HCT116 (cell line): ENCODE results near the gene PHC1. TPM values are rescaled to one million over a fixed set of nuclear protein-coding genes. Genes with fewer than 3 reads are reported as not detected.

ENCODE experiments used
- ATAC-seq: fragments of 200-7000 bp; cut with Tn5 transposase; 2 replicates; pipeline ENCODE4 v1.9.1; 2020; ENCODE audit warnings: mild to moderate bottlenecking, moderate library complexity
- BruUV-seq: library from RNA; stranded (reverse); fragments of 400-500 nt; replicated peaks from 2 replicates; lab custom pipeline; 2021; lab: Mats Ljungman, UMichigan
- CTCF ChIA-PET: fragments of 300-600 bp; sonication (Branson Sonifier 250); formaldehyde crosslinking; loops from one replicate; lab custom pipeline; 2021; ENCODE audit warnings: antibody characterized with exemption; lab: Charles Lee
- POLR2A ChIA-PET: fragments of 300-600, 350-600 bp; sonication (Branson Sonifier 250); formaldehyde crosslinking; loops from one replicate; lab custom pipeline; 2021; ENCODE audit warnings: antibody characterized with exemption; lab: Charles Lee
- RAD21 ChIA-PET, 2 experiments: fragments of 300-600 bp; sonication (Branson Sonifier 250); formaldehyde crosslinking; loops; one replicate each; lab custom pipeline; 2023; ENCODE audit warnings: low total read pairs in 2 of 2; ENCODE audit not compliant: uncharacterized antibody in 2 of 2, unreplicated experiment in 2 of 2, low non-redundant PET in 1 of 2; lab: Charles Lee
- DNase-seq: peaks from one replicate; pipeline ENCODE4 v3.0.0-alpha.2; 2010; ENCODE audit warnings: low read depth, low spot score
- H2AFZ ChIP-seq: fragments of 200-600 bp; shearing (Covaris generic), sonication (generic); 2 replicates; pipeline ENCODE4 v1.6.1; 2017; ENCODE audit warnings: low read depth, mixed run types, mixed read lengths, antibody characterized with exemption, low read length; ENCODE audit not compliant: poor library complexity, severe bottlenecking
- H3K27ac ChIP-seq: 2 replicates; pipeline ENCODE4 v1.5.1; 2012; ENCODE audit warnings: low read depth, low read length
- H3K27me3 ChIP-seq: fragments of 200-600 bp; sonication (generic); 2 replicates; pipeline ENCODE4 v1.6.1; 2016; ENCODE audit warnings: mixed run types, low read length, mixed read lengths; ENCODE audit not compliant: insufficient read depth
- H3K36me3 ChIP-seq, 2 experiments: fragments of 200-500 bp in 1 of 2; fragments of 200-600 bp in 1 of 2; sonication (Bioruptor generic) in 1 of 2; sonication (generic) in 1 of 2; 2 replicates each; pipeline versions ENCODE4 v1.5.1 to v1.6.1; 2014 to 2016; ENCODE audit warnings: low read length in 2 of 2, inconsistent platforms in 1 of 2, mixed read lengths in 1 of 2, mixed run types in 1 of 2; ENCODE audit not compliant: insufficient read depth in 2 of 2, control insufficient read depth in 1 of 2
- H3K4me1 ChIP-seq, 2 experiments: fragments of 200-600 bp in 1 of 2; sonication (generic) in 1 of 2; 2 replicates each; pipeline versions ENCODE4 v1.5.1 to v1.6.1; 2012 to 2017; ENCODE audit warnings: low read length in 2 of 2, inconsistent platforms in 1 of 2, mild to moderate bottlenecking in 1 of 2, mixed read lengths in 1 of 2, mixed run types in 1 of 2, moderate library complexity in 1 of 2; ENCODE audit not compliant: insufficient read depth in 2 of 2, control insufficient read depth in 1 of 2
- H3K4me2 ChIP-seq: fragments of 200-600 bp; sonication (generic); 2 replicates; pipeline ENCODE4 v1.6.1; 2017; ENCODE audit warnings: mixed run types, low read length, mixed read lengths
- H3K4me3 ChIP-seq, 2 experiments: fragments of 200-600 bp in 1 of 2; sonication (generic) in 1 of 2; replicated peaks in 1 of 2; 2 replicates each; pipeline ENCODE4 v1.5.1; 2011 to 2016; ENCODE audit warnings: low read length in 2 of 2, control low read depth in 1 of 2, low read depth in 1 of 2, mild to moderate bottlenecking in 1 of 2, mixed read lengths in 1 of 2, mixed run types in 1 of 2
- H3K79me2 ChIP-seq: fragments of 200-600 bp; sonication (generic); 2 replicates; pipeline ENCODE4 v1.6.1; 2017; ENCODE audit warnings: mild to moderate bottlenecking, mixed run types, low read length, moderate library complexity, mixed read lengths; ENCODE audit not compliant: insufficient read depth
- H3K9ac ChIP-seq: fragments of 200-600 bp; sonication (generic); 2 replicates; pipeline ENCODE4 v1.6.1; 2016; ENCODE audit warnings: low read length, mixed read lengths
- H3K9me2 ChIP-seq: fragments of 200-600 bp; sonication (generic), shearing (Covaris generic); 2 replicates; pipeline ENCODE4 v1.6.1; 2017; ENCODE audit warnings: mixed run types, mild to moderate bottlenecking, moderate library complexity; ENCODE audit not compliant: insufficient read depth
- H3K9me3 ChIP-seq, 2 experiments: fragments of 200-500 bp in 1 of 2; fragments of 200-600 bp in 1 of 2; sonication (Bioruptor generic) in 1 of 2; sonication (generic) in 1 of 2; 2 replicates each; pipeline ENCODE4 v1.6.1; 2014 to 2017; ENCODE audit warnings: low read length in 2 of 2, mixed read lengths in 2 of 2, inconsistent platforms in 1 of 2, low read depth in 1 of 2, mild to moderate bottlenecking in 1 of 2, mixed run types in 1 of 2, moderate library complexity in 1 of 2; ENCODE audit not compliant: control insufficient read depth in 1 of 2, insufficient read depth in 1 of 2
- H4K20me1 ChIP-seq: fragments of 200-600 bp; sonication (generic), shearing (Covaris generic); 2 replicates; pipeline ENCODE4 v1.6.1; 2017; ENCODE audit warnings: mixed run types, mild to moderate bottlenecking, moderate library complexity; ENCODE audit not compliant: insufficient read depth
- CEBPB ChIP-seq: IDR thresholded peaks from 2 replicates; pipeline ENCODE4 v1.6.1; 2012; ENCODE audit warnings: low read depth
- EGR1 ChIP-seq: IDR thresholded peaks from 2 replicates; pipeline ENCODE4 v1.6.1; 2012; ENCODE audit warnings: low read depth
- EZH2 ChIP-seq: fragments of 200-600 bp; sonication (generic); IDR thresholded peaks from 2 replicates; pipeline ENCODE4 v1.6.1; 2017; ENCODE audit warnings: antibody characterized with exemption, mixed run types
- JUND ChIP-seq: IDR thresholded peaks from 2 replicates; pipeline ENCODE4 v1.6.1; 2012
- POLR2A ChIP-seq: IDR thresholded peaks from 2 replicates; pipeline ENCODE4 v1.7.0; 2011; ENCODE audit warnings: borderline replicate concordance; ENCODE audit not compliant: insufficient read depth, insufficient read length; ENCODE audit errors: extremely low read depth
- SP1 ChIP-seq: IDR thresholded peaks from 2 replicates; pipeline ENCODE4 v1.6.1; 2012; ENCODE audit warnings: low read depth
- SRF ChIP-seq: IDR thresholded peaks from 2 replicates; pipeline ENCODE4 v1.6.1; 2012; ENCODE audit warnings: low read depth
- TCF7L2 ChIP-seq: IDR thresholded peaks from 2 replicates; pipeline ENCODE4 v1.7.0; 2011; ENCODE audit warnings: borderline replicate concordance, inconsistent platforms; ENCODE audit not compliant: insufficient read depth, insufficient read length; ENCODE audit errors: extremely low read depth
- YY1 ChIP-seq: IDR thresholded peaks from 2 replicates; pipeline ENCODE4 v1.6.1; 2011; ENCODE audit warnings: low read length, low read depth, moderate library complexity, mild to moderate bottlenecking; ENCODE audit not compliant: insufficient replicate concordance; ENCODE audit errors: extremely low read depth
- intact Hi-C: fragments of 100-400 bp; cut with micrococcal nuclease; formaldehyde crosslinking; loops from 2 replicates; pipeline ENCODE4 v1.10.0; 2022
- total RNA-seq: library from RNA; stranded (reverse); gene quantifications from one replicate; pipeline ENCODE4 v1.2.1, GENCODE V29; 2021; ENCODE audit not compliant: unreplicated experiment
- TF ChIP-seq, protein P1 (sequence below): IDR thresholded peaks from 2 replicates; pipeline ENCODE4 v1.6.1; 2012
- TF ChIP-seq, protein P2 (sequence below): IDR thresholded peaks from 2 replicates; pipeline ENCODE4 v1.6.1; 2011; ENCODE audit warnings: mild to moderate bottlenecking, low read length, moderate library complexity; ENCODE audit not compliant: insufficient replicate concordance; ENCODE audit errors: extremely low read depth

Gene PHC1
- total RNA-seq, 1 experiment from 2014 or later = 22.8 TPM

DNA sequence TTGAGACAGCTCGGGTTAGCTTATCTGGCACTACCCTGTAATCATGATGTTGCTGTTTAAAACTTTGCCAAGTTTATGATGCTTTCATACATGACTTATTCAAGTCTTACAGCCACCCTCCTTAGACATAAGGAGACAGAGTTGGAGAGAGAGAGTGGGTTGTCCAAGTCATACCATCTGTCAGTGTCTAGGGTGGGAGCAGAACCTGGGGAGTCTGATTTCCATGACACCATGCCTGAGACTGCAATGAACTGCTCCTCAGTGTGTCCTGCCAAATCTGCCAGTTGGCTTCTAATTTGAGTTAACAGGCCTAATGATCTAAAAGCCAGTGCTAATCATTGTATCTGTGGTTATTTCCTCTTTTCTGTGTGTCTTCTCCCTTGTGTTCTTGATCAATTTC is 43.7 kb upstream of the PHC1 start:
- DNase-seq = no peak
- Histone ChIP-seq H3K9me2 (no peaks in the 10 kb centered on the region), H3K9ac (no peak overlapping the region), H4K20me1 (no peaks in the 10 kb centered on the region), H3K27ac (no peak overlapping the region), H3K9me3 (no peaks in the 10 kb centered on the region), H2AFZ (no peak overlapping the region), H3K4me3 (no peak overlapping the region), H3K27me3 (no peaks in the 10 kb centered on the region), H3K4me1 (no peaks in the 10 kb centered on the region), H3K79me2 (no peaks in the 10 kb centered on the region)
- BruUV-seq = no TSS peak
- POLR2A ChIA-PET = no interaction called here
- RAD21 ChIA-PET = no interaction called here
- no peak for ATAC-seq
- intact Hi-C loops = no loop called here
- TF ChIP-seq EZH2 (no peak), EGR1 (no peak), SRF (no peak), TCF7L2 (no peak), YY1 (no peak), CEBPB (no peak), POLR2A (no peak), SP1 (no peak), JUND (no peak)
- TF ChIP-seq, protein P1, sequence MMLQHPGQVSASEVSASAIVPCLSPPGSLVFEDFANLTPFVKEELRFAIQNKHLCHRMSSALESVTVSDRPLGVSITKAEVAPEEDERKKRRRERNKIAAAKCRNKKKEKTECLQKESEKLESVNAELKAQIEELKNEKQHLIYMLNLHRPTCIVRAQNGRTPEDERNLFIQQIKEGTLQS = no peak
- TF ChIP-seq, protein P2, sequence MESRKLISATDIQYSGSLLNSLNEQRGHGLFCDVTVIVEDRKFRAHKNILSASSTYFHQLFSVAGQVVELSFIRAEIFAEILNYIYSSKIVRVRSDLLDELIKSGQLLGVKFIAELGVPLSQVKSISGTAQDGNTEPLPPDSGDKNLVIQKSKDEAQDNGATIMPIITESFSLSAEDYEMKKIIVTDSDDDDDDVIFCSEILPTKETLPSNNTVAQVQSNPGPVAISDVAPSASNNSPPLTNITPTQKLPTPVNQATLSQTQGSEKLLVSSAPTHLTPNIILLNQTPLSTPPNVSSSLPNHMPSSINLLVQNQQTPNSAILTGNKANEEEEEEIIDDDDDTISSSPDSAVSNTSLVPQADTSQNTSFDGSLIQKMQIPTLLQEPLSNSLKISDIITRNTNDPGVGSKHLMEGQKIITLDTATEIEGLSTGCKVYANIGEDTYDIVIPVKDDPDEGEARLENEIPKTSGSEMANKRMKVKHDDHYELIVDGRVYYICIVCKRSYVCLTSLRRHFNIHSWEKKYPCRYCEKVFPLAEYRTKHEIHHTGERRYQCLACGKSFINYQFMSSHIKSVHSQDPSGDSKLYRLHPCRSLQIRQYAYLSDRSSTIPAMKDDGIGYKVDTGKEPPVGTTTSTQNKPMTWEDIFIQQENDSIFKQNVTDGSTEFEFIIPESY = no peak
- TF ChIP-seq, all 23 proteins: peak for 0
- CTCF ChIA-PET = interaction anchor here (3.0 kb wide), 1 partner anchor 10 kb away, joined by 25 read pairs; no protein-coding TSS in a partner anchor
- Histone ChIP-seq H3K4me2 (no peak overlapping the region), H3K36me3 (no peaks in the 10 kb centered on the region)
